Tibial nerve (tissue), 4 donors: Measurements from ENCODE around the gene RIN3. TPM values are rescaled to one million over a fixed set of nuclear protein-coding genes. Genes with fewer than 3 reads are reported as not detected.

Experiments
- DNase-seq, 2 donors: peaks; one replicate each; pipeline ENCODE4 v3.0.0-alpha.2; 2019; ENCODE audit warnings: low spot score in 2 of 2
- H3K27ac ChIP-seq, 4 donors: fragments of 200-600 bp; sonication (generic) in 3 of 4; one replicate each; pipeline ENCODE4 v1.5.1; 2017 to 2019; ENCODE audit warnings: mild to moderate bottlenecking in 1 of 4
- H3K27me3 ChIP-seq, 2 donors: fragments of 200-600 bp; sonication (generic) in 1 of 2; one replicate each; pipeline versions ENCODE4 v1.5.1 to v1.6.0; 2017 to 2019
- H3K36me3 ChIP-seq, 3 donors: fragments of 200-600 bp; sonication (generic); one replicate each; pipeline ENCODE4 v1.5.1; 2018 to 2019
- H3K4me1 ChIP-seq, 4 donors: fragments of 200-600 bp; sonication (generic) in 3 of 4; one replicate each; pipeline ENCODE4 v1.5.1; 2017 to 2019
- H3K4me3 ChIP-seq, 4 donors: fragments of 200-600 bp; sonication (generic) in 3 of 4; one replicate each; pipeline ENCODE4 v1.5.1; 2017 to 2019; ENCODE audit warnings: mild to moderate bottlenecking in 1 of 4, moderate library complexity in 1 of 4
- H3K9me3 ChIP-seq, 4 donors: fragments of 200-600 bp; sonication (generic) in 3 of 4; one replicate each; pipeline ENCODE4 v1.5.1; 2017 to 2019
- EP300 ChIP-seq, 2 donors: sonication (generic); formaldehyde crosslinking; IDR thresholded peaks; one replicate each; pipeline ENCODE4 v1.6.1; 2017; ENCODE audit warnings: antibody characterized with exemption in 2 of 2, mild to moderate bottlenecking in 1 of 2
- POLR2A ChIP-seq, 2 donors: fragments of 450-650 bp; IDR thresholded peaks; one replicate each; pipeline ENCODE4 v1.6.1; 2017; ENCODE audit warnings: antibody characterized with exemption in 2 of 2, mild to moderate bottlenecking in 2 of 2, moderate library complexity in 2 of 2
- WGBS, 2 donors: methylation state at CpG; one replicate each; pipeline ENCODE4 v1.1.5; 2018; 5-methylcytosine and 5-hydroxymethylcytosine counted together
- total RNA-seq, 4 donors: library from RNA; depleted of rRNA; stranded (reverse); fragments of >200 nt; gene quantifications; one replicate each; pipeline ENCODE4 v1.1.0, GENCODE V29; 2016
- TF ChIP-seq, protein P1 (sequence below), 5 experiments: fragments of 200-600 bp in 3 of 5; fragments of 450-650 bp in 2 of 5; sonication (generic) in 3 of 5; IDR thresholded peaks; one replicate each; pipeline ENCODE4 v1.5.1; 2016 to 2019; ENCODE audit warnings: antibody characterized with exemption in 5 of 5, mild to moderate bottlenecking in 3 of 5, moderate library complexity in 2 of 5

RIN3 gene
- total RNA-seq, 4 donors from 2014 or later, result 14.2 to 34.2 (median 15.5) TPM

DNA sequence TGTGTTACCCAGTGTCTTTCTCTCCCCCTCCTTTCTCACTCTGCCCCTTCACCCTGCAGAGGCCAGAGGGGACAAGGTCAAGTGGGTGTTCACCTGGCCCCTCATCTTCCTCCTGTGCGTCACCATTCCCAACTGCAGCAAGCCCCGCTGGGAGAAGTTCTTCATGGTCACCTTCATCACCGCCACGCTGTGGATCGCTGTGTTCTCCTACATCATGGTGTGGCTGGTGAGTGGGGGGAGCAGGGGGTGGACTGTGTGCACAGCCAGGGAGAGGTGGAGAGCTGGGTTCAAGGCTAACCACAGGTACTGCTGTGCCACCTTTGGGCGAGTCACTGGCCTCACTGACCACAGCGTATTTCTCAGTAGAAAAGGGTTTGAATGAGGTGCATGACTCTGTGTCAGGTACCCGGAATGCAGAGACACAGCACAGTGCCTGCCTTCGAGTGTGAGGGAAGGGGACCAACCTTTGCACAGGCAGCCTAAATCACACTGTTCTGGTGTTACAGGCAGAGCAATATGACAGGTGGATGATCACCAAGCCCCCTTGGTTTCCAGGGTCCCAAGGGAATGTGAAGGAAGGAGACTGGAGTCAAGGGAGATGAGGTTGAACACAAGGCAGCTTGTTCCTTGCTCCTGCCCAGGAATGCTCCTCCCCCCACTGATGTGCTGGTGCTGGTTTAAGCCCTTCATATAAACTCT, 30.8 kb upstream of the RIN3 start:
- H3K27ac ChIP-seq, result no peak overlapping the region
- 91 to 96% methylated on average over 7 to 9 of the region's 9 CpGs for WGBS, 2 donors
- H3K36me3 ChIP-seq, result no peaks in the 10 kb centered on the region
- peaks cover 0 to 3% (median 0%) of the 10 kb centered on the region in 4 donors for H3K9me3 ChIP-seq
- H3K4me1 ChIP-seq, result peaks cover 0 to 24% (median 0%) of the 10 kb centered on the region in 4 donors
- no peak overlapping the region for H3K4me3 ChIP-seq
- no peak for DNase-seq
- no peak for TF ChIP-seq EP300 (IDR thresholded peaks at IDR 0.05)
- TF ChIP-seq, protein P1, sequence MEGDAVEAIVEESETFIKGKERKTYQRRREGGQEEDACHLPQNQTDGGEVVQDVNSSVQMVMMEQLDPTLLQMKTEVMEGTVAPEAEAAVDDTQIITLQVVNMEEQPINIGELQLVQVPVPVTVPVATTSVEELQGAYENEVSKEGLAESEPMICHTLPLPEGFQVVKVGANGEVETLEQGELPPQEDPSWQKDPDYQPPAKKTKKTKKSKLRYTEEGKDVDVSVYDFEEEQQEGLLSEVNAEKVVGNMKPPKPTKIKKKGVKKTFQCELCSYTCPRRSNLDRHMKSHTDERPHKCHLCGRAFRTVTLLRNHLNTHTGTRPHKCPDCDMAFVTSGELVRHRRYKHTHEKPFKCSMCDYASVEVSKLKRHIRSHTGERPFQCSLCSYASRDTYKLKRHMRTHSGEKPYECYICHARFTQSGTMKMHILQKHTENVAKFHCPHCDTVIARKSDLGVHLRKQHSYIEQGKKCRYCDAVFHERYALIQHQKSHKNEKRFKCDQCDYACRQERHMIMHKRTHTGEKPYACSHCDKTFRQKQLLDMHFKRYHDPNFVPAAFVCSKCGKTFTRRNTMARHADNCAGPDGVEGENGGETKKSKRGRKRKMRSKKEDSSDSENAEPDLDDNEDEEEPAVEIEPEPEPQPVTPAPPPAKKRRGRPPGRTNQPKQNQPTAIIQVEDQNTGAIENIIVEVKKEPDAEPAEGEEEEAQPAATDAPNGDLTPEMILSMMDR (IDR thresholded peaks at IDR 0.05), result no peak
- no peak for TF ChIP-seq POLR2A (IDR thresholded peaks at IDR 0.05)
- H3K27me3 ChIP-seq, result no peaks in the 10 kb centered on the region

GRCh38 chr14:92484132-92484823, 29.3 kb upstream of the RIN3 start:
- Histone ChIP-seq H3K9me3 (peaks cover 0 to under 1% (median 0%) of the 10 kb centered on the region in 4 donors), H3K4me1 (peaks cover 0 to 28% (median 0%) of the 10 kb centered on the region in 4 donors), H3K36me3 (no peaks in the 10 kb centered on the region), H3K4me3 (no peak overlapping the region), H3K27me3 (no peaks in the 10 kb centered on the region), H3K27ac (no peak overlapping the region)
- DNase-seq, result no peak
- WGBS, 2 donors, result 82 to 95% methylated on average over 7 of the region's 7 CpGs
- no peak for TF ChIP-seq POLR2A (IDR thresholded peaks at IDR 0.05)
- TF ChIP-seq EP300 (IDR thresholded peaks at IDR 0.05), result no peak
- TF ChIP-seq, protein P1 (IDR thresholded peaks at IDR 0.05), result no peak

GRCh38 chr14:92486881-92487280, 26.7 kb upstream of the RIN3 start:
- 30 to 35% methylated on average over 4 of the region's 4 CpGs for WGBS, 2 donors
- no peaks in the 10 kb centered on the region for H3K36me3 ChIP-seq
- no peak overlapping the region for H3K27ac ChIP-seq
- H3K4me1 ChIP-seq, result peaks cover 0 to 27% (median 0%) of the 10 kb centered on the region in 4 donors
- TF ChIP-seq EP300 (IDR thresholded peaks at IDR 0.05) (no peak), POLR2A (IDR thresholded peaks at IDR 0.05) (no peak)
- TF ChIP-seq, protein P1 (IDR thresholded peaks at IDR 0.05), result no peak
- no peak for DNase-seq
- no peak overlapping the region for H3K4me3 ChIP-seq
- H3K9me3 ChIP-seq, result no peaks in the 10 kb centered on the region
- H3K27me3 ChIP-seq, result no peaks in the 10 kb centered on the region

DNA sequence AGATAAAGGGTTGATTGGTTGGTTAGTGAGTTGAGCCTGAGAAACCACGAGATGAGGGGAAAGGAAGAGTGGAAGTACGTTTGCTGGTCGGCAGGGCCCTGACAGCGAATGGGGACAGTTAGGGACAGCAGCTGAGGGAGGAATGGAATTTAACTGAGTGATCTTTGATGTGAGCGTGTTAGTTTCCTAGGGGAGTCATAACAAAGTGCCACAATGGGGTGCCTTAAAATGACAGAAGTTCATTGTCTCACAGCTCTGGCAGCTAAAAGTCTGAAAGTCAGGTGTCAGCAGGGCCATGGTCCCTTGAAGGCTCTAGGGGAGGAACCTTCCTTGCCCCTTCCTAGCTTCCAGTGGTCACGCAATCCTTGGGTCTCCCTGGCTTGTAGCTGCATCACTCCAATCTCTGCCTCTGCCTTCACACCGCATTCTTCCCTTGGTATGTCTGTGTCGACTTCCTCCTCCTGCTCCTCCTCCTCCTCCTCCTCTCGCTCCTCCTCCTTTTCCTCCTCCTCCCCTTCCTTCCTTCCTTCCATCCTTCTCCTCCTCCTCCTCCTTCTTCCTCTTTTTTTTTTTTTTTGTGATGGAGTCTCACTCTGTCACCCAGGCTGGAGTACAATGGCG, 26.0 kb upstream of the RIN3 start:
- 66 to 72% methylated on average over 10 of the region's 10 CpGs for WGBS, 2 donors

More for the DNA sequence above, 26.0 kb upstream of the RIN3 start:
- Histone ChIP-seq H3K4me3 (no peak overlapping the region), H3K27me3 (no peaks in the 10 kb centered on the region), H3K4me1 (peaks cover 0 to 20% (median 0%) of the 10 kb centered on the region in 4 donors), H3K36me3 (peaks cover 0 to 6% (median 0%) of the 10 kb centered on the region in 3 donors), H3K27ac (no peak overlapping the region), H3K9me3 (no peaks in the 10 kb centered on the region)
- DNase-seq, result no peak
- TF ChIP-seq, protein P1 (IDR thresholded peaks at IDR 0.05), result no peak
- TF ChIP-seq EP300 (IDR thresholded peaks at IDR 0.05) (no peak), POLR2A (IDR thresholded peaks at IDR 0.05) (no peak)
